HG03521 (cell line): Measurements from ENCODE around the gene ANKRD60.

ENCODE experiments used
- ATAC-seq: cut with Tn5 transposase; IDR thresholded peaks from one replicate; pipeline ENCODE4 v1.9.1; 2021; ENCODE audit warnings: mild to moderate bottlenecking, moderate library complexity; ENCODE audit not compliant: unreplicated experiment

Gene ANKRD60

GRCh38 chr20:58196402-58197184, 31.9 kb downstream of the ANKRD60 start:
- no peak for ATAC-seq

DNA sequence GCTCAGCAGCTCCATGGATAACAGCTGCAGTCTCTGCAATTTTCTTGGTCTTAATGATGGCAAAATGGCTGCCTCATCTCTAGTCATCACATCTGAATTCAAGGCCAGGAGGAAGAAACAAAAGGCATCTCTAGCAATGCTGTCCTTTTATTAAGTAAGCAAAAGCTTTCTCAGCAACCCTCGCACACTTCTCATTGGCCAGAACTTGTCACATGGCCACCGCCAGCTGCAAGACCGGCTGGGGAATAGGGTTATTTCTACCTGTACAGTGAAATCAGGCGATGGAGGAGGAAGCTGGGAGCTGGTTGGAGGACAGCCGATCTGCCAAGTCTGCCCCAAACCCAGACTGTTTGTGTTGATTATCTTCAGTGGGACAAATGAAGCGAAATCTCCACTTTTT, 33.4 kb downstream of the ANKRD60 start:
- no peak for ATAC-seq

GRCh38 chr20:58194175-58194791, 34.2 kb downstream of the ANKRD60 start:
- ATAC-seq, result no peak

- no peak for ATAC-seq
These were observed 35.9 kb downstream of the ANKRD60 start for GRCh38 chr20:58192567-58192966.

DNA sequence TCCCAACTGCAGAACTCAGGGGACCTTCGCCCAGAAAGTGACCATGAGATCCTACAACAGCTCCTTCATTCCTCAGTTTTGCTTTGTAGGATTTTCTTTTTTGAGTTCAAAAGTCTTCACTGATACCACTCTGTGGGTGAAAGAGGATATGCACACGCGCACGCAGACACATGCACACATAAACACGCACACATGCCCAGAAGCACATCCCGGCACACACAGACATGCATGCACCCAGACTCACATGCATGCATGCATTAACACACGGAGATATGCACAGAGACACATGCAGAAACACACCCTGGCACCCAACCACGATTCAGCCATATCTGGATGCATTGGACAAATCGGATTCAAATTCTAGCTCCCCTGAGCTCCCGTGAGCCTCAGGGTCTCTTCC, 36.4 kb downstream of the ANKRD60 start:
- no peak for ATAC-seq

DNA sequence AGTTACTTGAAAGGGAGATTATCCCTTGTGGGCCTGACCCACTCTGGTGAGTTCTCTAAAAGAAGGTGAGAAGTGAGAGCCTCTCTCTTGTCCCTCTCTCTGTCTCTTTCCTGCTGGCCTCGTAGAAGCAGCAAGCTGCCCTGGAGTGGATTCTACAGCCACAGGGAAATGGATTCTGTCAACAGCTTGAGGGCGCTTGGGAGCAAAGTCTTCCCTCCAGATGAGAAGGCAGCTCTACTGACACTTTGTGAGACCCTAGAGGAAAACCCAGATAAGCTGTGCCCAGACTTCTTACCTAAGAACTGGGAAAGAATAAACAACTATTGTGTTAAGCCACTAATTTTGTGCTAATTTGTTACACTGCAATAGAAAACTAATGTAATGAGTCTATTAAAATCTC, 39.9 kb downstream of the ANKRD60 start:
- no peak for ATAC-seq

DNA sequence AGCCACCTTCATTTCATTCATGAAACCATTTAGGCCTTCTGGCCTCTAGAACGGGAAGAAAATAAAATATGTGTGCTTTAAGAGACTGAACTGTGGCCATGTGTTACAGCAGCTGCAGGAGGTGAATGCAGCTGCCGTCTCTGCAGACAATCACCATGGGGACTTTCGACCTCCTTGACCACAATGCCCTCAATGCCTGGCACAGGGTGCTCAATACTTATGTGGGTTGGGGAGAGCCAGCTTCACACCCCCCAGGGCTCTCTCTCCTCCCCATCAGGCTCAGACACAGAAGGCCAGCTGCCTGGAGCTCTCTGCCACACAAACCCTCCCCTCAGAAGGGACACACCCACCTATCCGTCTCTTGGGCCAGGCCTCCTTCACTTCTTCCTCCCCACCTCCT, 43.5 kb downstream of the ANKRD60 start:
- no peak for ATAC-seq

DNA sequence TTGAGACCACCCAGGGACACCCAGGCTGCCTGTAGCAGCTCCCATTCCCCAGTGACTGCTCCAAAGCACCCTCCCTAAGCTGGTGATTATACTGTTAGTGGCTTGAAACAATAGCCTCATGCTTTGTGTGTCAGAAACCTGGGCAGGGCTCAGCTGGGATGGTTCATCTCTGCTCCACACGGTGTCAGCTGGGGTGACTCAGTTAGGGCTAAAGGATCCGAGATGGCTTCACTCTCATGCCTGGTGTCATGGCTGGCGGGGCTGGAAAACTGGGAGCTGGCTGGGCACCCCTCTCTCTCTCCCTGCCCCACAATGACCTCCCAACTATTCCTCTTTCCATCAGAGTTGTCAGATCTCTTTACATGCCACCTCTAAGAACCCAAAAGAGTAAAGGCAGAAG, 44.4 kb downstream of the ANKRD60 start:
- no peak for ATAC-seq

DNA sequence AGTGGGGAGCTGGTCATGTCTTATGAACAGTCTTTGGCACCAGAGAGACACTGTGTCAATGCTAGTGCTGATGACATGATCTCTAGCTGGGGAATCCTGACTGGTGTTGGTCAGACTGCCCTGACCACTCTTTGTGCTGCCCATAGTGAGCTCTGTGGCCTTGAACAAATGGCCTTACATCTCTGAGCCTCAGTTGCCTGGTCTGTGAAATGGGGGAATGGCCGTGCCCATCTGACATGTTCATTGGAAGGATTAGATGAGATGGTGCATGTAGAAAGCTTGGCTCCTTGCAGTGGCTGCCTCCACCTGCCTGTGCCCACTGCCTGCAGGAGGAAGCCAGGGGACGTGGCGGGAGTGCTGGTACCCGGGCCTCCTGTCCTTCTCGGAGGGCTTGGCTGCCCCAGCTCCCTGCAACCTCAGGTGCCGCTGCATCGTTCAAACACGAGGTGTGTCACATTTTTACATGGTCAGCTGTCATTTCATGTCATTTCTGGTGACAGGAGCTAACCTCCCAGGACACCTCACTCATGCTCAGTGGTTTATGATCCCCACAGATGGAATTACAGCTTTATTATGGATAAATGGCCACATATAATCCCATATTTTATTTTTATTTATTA, 45.8 kb downstream of the ANKRD60 start:
- ATAC-seq, result no peak

GRCh38 chr20:58179432-58180099, 48.9 kb downstream of the ANKRD60 start:
- ATAC-seq, result no peak

GRCh38 chr20:58179083-58179431, 49.4 kb downstream of the ANKRD60 start:
- ATAC-seq, result no peak

GRCh38 chr20:58177799-58178198, 50.7 kb downstream of the ANKRD60 start:
- ATAC-seq, result no peak

- ATAC-seq, result no peak
These were observed 52.6 kb downstream of the ANKRD60 start for GRCh38 chr20:58175836-58176235.

- ATAC-seq, result no peak
These were observed 53.0 kb downstream of the ANKRD60 start for GRCh38 chr20:58175425-58175824.

DNA sequence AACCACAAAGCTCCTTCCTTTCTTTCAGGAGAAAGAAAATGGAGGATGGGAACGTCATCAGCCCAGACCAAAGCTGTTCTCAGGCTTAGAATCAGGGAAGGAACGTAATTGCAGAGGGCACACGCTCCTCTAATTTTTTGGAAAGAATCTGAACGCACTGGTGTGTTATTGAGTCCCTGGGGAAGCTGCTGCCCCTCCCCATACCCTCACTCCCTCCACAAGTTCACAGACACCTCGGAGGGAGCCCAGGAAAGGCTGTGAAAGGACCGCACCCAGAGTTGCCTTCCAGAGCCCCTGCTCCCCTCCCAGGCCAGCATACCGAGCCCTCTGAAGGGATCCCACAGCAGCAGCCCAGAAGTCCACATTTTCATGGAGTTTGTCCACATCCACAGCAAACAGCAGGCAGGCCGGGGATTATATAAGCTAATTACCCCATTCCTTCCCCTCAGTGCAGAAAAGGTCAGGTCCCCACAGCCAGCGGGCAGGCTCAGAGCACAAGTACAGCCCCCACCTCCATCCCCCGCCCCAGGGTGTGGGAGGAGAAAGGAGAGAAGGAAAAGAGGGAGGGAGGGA, 53.7 kb downstream of the ANKRD60 start:
- ATAC-seq, result no peak

- no peak for ATAC-seq
These were observed 54.3 kb downstream of the ANKRD60 start for GRCh38 chr20:58173930-58174707.

- no peak for ATAC-seq
These were observed 55.4 kb downstream of the ANKRD60 start for GRCh38 chr20:58173091-58173490.

GRCh38 chr20:58171796-58172425, 56.5 kb downstream of the ANKRD60 start:
- no peak for ATAC-seq

GRCh38 chr20:58169450-58169849, 59.0 kb downstream of the ANKRD60 start:
- no peak for ATAC-seq

DNA sequence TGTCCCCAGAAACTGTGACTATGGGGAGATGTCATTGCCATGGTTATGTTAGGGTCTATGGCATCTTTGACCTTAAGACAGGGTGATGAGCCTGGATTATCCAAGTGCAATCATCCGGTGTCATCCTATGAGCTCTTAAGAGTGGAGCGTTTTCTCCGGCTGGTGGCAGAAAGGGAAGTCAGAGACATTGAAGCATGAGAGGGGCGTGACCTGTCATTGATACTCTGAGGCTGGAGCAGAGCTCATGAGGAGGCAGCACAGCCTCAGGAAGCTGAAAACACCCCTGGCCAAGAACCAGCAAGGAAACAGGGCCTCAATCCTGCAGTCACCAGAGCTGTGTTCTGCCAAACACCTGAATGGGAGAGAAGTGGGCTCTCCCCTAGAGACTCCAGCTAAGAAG, 59.6 kb downstream of the ANKRD60 start:
- no peak for ATAC-seq
